ENCODE data around the gene MLYCD. TPM values are rescaled to one million over a fixed set of nuclear protein-coding genes. Genes with fewer than 3 reads are reported as not detected.

MLYCD gene
- total and polyA plus RNA-seq, 2 experiments from 2014 or later = 3.2 to 7.2 TPM

DNA sequence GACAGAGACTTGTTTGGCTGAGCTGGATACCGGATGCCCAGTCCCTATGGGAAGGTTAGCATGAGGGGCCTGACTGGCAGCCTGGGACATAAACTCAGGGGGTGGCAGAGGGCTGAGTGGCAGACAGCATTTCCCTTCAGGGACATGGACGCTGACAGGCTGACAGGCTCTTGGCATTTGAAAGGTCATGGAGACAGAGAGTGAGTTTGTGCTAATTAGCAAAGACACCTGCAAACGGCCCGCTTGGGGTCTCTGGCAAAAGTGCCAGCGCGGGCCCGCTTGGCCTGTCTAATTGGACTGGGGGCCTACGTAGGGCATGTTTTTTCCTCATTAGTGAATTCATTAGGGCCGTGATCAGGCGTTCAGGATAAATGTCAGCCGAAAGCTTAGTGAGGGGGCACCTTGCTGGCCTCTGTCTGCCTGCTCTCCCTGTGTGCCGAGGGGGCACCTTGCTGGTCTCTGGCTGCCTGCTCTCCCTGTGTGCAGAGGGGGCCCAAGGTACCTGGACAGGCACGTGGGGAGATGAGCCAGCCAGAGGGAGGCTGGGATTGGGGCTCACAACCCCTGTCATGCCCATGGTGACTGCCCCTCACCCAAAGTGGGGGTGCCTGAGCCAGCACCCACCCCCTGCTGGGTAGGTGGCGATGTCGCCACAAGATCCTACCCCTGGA, 76.8 kb downstream of the MLYCD start:
- H3K36me3 ChIP-seq (ENCODE audit: insufficient read depth) = no peaks in the 10 kb centered on the region

More for the DNA sequence above, 76.8 kb downstream of the MLYCD start:
- Histone ChIP-seq H3K4me1 (ENCODE audit: insufficient read depth) (no peaks in the 10 kb centered on the region; the same call in 1 of the 2 replicates), H3K4me2 (no peak overlapping the region), H3K79me2 (replicated peaks; ENCODE audit: insufficient read depth) (no peaks in the 10 kb centered on the region), H4K20me1 (replicated peaks; ENCODE audit: insufficient read depth) (no peaks in the 10 kb centered on the region), H3K9me2 (ENCODE audit: insufficient read depth) (no peaks in the 10 kb centered on the region), H3K27me3 (ENCODE audit: insufficient read depth) (no peaks in the 10 kb centered on the region), H3K27ac (ENCODE audit: low read depth) (no peak overlapping the region), H2AFZ (no peak overlapping the region), H3K4me3 (no peak overlapping the region), H3F3A (replicated peaks; ENCODE audit: low read depth) (no peaks in the 10 kb centered on the region)
- ATAC-seq (no peak), DNase-seq (ENCODE audit: low spot score) (no peak)
- Mint-ChIP-seq H3K4me3 (no peak overlapping the region), H3K36me3 (ENCODE audit: low read depth) (peaks cover 22% of the 10 kb centered on the region), H3K27me3 (ENCODE audit: insufficient read depth, low read depth, poor library complexity) (peaks cover 10% of the 10 kb centered on the region), H3K9me3 (peaks cover 24% of the 10 kb centered on the region), H3K4me1 (no peaks in the 10 kb centered on the region; the same call in 2 of the 3 replicates), H3K27ac (no peak overlapping the region)
- TF ChIP-seq, protein P1, sequence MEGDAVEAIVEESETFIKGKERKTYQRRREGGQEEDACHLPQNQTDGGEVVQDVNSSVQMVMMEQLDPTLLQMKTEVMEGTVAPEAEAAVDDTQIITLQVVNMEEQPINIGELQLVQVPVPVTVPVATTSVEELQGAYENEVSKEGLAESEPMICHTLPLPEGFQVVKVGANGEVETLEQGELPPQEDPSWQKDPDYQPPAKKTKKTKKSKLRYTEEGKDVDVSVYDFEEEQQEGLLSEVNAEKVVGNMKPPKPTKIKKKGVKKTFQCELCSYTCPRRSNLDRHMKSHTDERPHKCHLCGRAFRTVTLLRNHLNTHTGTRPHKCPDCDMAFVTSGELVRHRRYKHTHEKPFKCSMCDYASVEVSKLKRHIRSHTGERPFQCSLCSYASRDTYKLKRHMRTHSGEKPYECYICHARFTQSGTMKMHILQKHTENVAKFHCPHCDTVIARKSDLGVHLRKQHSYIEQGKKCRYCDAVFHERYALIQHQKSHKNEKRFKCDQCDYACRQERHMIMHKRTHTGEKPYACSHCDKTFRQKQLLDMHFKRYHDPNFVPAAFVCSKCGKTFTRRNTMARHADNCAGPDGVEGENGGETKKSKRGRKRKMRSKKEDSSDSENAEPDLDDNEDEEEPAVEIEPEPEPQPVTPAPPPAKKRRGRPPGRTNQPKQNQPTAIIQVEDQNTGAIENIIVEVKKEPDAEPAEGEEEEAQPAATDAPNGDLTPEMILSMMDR (conservative IDR thresholded peaks at IDR 0.05; ENCODE audit: low read depth in 2 of 2) = no peak
- TF ChIP-seq, protein P2, sequence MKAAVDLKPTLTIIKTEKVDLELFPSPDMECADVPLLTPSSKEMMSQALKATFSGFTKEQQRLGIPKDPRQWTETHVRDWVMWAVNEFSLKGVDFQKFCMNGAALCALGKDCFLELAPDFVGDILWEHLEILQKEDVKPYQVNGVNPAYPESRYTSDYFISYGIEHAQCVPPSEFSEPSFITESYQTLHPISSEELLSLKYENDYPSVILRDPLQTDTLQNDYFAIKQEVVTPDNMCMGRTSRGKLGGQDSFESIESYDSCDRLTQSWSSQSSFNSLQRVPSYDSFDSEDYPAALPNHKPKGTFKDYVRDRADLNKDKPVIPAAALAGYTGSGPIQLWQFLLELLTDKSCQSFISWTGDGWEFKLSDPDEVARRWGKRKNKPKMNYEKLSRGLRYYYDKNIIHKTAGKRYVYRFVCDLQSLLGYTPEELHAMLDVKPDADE (IDR thresholded peaks at IDR 0.05) = no peak
- TF ChIP-seq, protein P3, sequence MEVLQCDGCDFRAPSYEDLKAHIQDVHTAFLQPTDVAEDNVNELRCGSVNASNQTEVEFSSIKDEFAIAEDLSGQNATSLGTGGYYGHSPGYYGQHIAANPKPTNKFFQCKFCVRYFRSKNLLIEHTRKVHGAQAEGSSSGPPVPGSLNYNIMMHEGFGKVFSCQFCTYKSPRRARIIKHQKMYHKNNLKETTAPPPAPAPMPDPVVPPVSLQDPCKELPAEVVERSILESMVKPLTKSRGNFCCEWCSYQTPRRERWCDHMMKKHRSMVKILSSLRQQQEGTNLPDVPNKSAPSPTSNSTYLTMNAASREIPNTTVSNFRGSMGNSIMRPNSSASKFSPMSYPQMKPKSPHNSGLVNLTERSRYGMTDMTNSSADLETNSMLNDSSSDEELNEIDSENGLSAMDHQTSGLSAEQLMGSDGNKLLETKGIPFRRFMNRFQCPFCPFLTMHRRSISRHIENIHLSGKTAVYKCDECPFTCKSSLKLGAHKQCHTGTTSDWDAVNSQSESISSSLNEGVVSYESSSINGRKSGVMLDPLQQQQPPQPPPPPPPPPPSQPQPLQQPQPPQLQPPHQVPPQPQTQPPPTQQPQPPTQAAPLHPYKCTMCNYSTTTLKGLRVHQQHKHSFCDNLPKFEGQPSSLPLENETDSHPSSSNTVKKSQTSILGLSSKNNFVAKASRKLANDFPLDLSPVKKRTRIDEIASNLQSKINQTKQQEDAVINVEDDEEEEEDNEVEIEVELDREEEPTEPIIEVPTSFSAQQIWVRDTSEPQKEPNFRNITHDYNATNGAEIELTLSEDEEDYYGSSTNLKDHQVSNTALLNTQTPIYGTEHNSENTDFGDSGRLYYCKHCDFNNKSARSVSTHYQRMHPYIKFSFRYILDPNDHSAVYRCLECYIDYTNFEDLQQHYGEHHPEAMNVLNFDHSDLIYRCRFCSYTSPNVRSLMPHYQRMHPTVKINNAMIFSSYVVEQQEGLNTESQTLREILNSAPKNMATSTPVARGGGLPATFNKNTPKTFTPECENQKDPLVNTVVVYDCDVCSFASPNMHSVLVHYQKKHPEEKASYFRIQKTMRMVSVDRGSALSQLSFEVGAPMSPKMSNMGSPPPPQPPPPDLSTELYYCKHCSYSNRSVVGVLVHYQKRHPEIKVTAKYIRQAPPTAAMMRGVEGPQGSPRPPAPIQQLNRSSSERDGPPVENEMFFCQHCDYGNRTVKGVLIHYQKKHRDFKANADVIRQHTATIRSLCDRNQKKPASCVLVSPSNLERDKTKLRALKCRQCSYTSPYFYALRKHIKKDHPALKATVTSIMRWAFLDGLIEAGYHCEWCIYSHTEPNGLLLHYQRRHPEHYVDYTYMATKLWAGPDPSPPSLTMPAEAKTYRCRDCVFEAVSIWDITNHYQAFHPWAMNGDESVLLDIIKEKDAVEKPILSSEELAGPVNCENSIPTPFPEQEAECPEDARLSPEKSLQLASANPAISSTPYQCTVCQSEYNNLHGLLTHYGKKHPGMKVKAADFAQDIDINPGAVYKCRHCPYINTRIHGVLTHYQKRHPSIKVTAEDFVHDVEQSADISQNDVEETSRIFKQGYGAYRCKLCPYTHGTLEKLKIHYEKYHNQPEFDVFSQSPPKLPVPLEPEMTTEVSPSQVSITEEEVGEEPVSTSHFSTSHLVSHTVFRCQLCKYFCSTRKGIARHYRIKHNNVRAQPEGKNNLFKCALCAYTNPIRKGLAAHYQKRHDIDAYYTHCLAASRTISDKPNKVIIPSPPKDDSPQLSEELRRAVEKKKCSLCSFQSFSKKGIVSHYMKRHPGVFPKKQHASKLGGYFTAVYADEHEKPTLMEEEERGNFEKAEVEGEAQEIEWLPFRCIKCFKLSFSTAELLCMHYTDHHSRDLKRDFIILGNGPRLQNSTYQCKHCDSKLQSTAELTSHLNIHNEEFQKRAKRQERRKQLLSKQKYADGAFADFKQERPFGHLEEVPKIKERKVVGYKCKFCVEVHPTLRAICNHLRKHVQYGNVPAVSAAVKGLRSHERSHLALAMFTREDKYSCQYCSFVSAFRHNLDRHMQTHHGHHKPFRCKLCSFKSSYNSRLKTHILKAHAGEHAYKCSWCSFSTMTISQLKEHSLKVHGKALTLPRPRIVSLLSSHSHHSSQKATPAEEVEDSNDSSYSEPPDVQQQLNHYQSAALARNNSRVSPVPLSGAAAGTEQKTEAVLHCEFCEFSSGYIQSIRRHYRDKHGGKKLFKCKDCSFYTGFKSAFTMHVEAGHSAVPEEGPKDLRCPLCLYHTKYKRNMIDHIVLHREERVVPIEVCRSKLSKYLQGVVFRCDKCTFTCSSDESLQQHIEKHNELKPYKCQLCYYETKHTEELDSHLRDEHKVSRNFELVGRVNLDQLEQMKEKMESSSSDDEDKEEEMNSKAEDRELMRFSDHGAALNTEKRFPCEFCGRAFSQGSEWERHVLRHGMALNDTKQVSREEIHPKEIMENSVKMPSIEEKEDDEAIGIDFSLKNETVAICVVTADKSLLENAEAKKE (CRISPR knock-in tag; IDR thresholded peaks at IDR 0.05) = no peak
- TF ChIP-seq ZNF114 (CRISPR knock-in tag; IDR thresholded peaks at IDR 0.05) = no peak
- TF ChIP-seq CREB1 (CRISPR knock-in tag; IDR thresholded peaks at IDR 0.05; ENCODE audit: low read depth) = no peak
- no peak for TF ChIP-seq EZH2 (IDR thresholded peaks at IDR 0.05; ENCODE audit: low read depth, unreplicated experiment)
- no peak for TF ChIP-seq EZH2phosphoT487 (IDR thresholded peaks at IDR 0.05; ENCODE audit: unreplicated experiment)
- TF ChIP-seq, protein P4, sequence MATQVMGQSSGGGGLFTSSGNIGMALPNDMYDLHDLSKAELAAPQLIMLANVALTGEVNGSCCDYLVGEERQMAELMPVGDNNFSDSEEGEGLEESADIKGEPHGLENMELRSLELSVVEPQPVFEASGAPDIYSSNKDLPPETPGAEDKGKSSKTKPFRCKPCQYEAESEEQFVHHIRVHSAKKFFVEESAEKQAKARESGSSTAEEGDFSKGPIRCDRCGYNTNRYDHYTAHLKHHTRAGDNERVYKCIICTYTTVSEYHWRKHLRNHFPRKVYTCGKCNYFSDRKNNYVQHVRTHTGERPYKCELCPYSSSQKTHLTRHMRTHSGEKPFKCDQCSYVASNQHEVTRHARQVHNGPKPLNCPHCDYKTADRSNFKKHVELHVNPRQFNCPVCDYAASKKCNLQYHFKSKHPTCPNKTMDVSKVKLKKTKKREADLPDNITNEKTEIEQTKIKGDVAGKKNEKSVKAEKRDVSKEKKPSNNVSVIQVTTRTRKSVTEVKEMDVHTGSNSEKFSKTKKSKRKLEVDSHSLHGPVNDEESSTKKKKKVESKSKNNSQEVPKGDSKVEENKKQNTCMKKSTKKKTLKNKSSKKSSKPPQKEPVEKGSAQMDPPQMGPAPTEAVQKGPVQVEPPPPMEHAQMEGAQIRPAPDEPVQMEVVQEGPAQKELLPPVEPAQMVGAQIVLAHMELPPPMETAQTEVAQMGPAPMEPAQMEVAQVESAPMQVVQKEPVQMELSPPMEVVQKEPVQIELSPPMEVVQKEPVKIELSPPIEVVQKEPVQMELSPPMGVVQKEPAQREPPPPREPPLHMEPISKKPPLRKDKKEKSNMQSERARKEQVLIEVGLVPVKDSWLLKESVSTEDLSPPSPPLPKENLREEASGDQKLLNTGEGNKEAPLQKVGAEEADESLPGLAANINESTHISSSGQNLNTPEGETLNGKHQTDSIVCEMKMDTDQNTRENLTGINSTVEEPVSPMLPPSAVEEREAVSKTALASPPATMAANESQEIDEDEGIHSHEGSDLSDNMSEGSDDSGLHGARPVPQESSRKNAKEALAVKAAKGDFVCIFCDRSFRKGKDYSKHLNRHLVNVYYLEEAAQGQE (IDR thresholded peaks at IDR 0.05; ENCODE audit: unreplicated experiment) = no peak
- TF ChIP-seq POLR2AphosphoS5 (IDR thresholded peaks at IDR 0.05; ENCODE audit: low read depth) = no peak
- TF ChIP-seq ZNF331 (CRISPR knock-in tag; IDR thresholded peaks at IDR 0.05; ENCODE audit: low read depth) = no peak
- TF ChIP-seq STAT1 (IDR thresholded peaks at IDR 0.05; ENCODE audit: unreplicated experiment) = no peak
- no peak for TF ChIP-seq JUNB (IDR thresholded peaks at IDR 0.05; ENCODE audit: unreplicated experiment)

All from GM23338 (cell line).